ENCODE results near the gene PTGER2.

PTGER2 gene

DNA sequence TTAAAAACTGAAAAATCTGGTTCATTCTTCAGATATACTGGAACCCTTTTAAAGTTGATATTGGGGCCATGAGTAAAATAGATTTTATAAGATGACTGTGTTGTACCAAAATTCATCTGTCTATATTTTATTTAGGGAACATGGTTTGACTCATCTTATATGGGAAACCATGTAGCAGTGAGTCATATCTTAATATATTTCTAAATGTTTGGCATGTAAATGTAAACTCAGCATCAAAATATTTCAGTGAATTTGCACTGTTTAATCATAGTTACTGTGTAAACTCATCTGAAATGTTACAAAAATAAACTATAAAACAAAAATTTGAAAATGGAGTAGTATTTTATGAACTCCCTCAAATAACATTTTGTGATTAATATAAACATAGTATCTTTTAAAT lies 14.2 kb downstream of the PTGER2 start:
- no peaks in the 10 kb centered on the region for H3K27me3 ChIP-seq
- H3K9me3 ChIP-seq, result no peaks in the 10 kb centered on the region
- H3K4me1 ChIP-seq, result peaks cover 9% of the 10 kb centered on the region
- TF ChIP-seq, protein P1, sequence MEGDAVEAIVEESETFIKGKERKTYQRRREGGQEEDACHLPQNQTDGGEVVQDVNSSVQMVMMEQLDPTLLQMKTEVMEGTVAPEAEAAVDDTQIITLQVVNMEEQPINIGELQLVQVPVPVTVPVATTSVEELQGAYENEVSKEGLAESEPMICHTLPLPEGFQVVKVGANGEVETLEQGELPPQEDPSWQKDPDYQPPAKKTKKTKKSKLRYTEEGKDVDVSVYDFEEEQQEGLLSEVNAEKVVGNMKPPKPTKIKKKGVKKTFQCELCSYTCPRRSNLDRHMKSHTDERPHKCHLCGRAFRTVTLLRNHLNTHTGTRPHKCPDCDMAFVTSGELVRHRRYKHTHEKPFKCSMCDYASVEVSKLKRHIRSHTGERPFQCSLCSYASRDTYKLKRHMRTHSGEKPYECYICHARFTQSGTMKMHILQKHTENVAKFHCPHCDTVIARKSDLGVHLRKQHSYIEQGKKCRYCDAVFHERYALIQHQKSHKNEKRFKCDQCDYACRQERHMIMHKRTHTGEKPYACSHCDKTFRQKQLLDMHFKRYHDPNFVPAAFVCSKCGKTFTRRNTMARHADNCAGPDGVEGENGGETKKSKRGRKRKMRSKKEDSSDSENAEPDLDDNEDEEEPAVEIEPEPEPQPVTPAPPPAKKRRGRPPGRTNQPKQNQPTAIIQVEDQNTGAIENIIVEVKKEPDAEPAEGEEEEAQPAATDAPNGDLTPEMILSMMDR (IDR thresholded peaks at IDR 0.05; ENCODE audit: low read depth, low read length), result no peak
- H3K36me3 ChIP-seq, result peaks cover 57% of the 10 kb centered on the region
- no peak overlapping the region for H3K4me3 ChIP-seq (ENCODE audit: low read depth, low read length)
- DNase-seq, result no peak

DNA sequence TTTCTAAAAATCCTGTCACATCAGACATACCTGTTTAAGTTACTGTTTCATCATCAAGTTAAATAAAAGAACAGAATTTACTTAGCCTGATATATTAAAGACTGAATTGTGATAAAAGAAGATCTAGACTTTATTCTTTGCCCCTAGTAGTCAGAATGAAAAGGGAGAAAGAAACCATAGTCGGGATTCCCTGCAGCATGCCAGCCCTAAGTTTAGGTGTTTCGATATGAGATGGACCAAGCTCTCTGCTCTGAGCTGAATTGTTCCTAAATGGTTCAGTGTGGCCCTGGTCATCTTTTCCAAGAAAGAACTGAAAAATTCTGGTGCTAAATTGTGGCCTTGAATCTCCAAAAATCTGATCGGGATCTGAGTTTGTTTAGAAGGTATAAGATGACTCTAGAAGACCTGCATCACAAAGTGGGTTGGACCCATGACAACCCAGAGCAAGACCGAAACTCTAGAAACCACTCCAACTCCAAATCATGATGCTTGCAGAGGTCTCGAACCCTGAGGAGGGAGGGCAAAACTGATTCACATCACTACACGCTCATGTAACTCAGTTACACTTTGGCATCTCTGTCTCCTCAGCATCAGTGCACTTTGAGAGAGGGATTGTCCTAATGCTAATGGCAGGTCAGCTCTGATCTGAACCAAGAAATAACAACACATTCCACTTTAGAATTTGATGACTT lies 15.7 kb downstream of the PTGER2 start:
- TF ChIP-seq, protein P1 (IDR thresholded peaks at IDR 0.05; ENCODE audit: low read depth, low read length), result no peak
- no peak for DNase-seq
- H3K27me3 ChIP-seq, result no peaks in the 10 kb centered on the region
- H3K4me3 ChIP-seq (ENCODE audit: low read depth, low read length), result no peak overlapping the region
- peaks cover 21% of the 10 kb centered on the region for H3K4me1 ChIP-seq
- H3K36me3 ChIP-seq, result peaks cover 52% of the 10 kb centered on the region
- H3K9me3 ChIP-seq, result no peaks in the 10 kb centered on the region

DNA sequence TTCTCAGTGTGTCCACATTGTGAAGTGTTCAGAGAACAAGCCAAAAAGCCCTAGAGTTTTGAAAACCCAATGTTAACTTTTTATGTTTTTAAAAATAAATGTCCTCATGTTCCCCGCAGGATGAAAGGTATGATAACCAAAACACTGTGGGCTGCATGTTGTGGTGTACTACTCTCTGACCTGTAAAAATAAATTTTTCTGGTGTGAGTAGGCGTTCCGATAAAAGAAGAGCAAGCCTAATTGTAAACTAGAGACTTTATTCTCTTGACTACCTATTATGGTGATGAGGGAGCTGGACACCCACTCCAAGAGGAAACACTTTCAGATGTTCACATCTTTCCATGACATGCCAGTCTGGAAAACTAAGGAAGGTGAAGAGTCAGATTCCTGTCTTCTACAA lies 18.2 kb downstream of the PTGER2 start:
- Histone ChIP-seq H3K4me1 (peaks cover 17% of the 10 kb centered on the region), H3K9me3 (no peaks in the 10 kb centered on the region), H3K4me3 (ENCODE audit: low read depth, low read length) (no peak overlapping the region), H3K36me3 (peaks cover 34% of the 10 kb centered on the region), H3K27me3 (no peaks in the 10 kb centered on the region)
- TF ChIP-seq, protein P1 (IDR thresholded peaks at IDR 0.05; ENCODE audit: low read depth, low read length), result no peak
- no peak for DNase-seq

DNA sequence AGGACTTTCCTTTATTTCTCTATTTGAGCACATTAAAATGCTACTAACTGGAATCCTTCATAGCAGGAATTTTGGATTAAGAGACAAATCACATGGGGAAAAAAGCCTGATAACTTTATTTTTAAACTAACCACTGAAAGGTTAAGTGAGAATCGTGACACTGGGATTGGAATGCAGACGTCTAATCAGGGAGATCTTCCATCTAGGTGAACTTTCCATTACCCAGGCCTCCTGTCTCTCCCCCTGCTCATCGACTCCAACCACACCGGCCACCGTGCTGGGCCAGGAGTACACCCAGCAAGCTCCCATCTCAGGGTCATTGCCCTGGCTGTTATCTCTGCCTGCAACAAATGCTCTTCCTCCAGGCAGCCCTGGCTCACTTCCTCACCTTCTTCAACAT lies 19.0 kb downstream of the PTGER2 start:
- Histone ChIP-seq H3K4me1 (peaks cover 12% of the 10 kb centered on the region), H3K36me3 (peaks cover 26% of the 10 kb centered on the region), H3K27me3 (no peaks in the 10 kb centered on the region), H3K9me3 (no peaks in the 10 kb centered on the region), H3K4me3 (ENCODE audit: low read depth, low read length) (no peak overlapping the region)
- TF ChIP-seq, protein P1 (IDR thresholded peaks at IDR 0.05; ENCODE audit: low read depth, low read length), result no peak
- DNase-seq, result no peak

DNA sequence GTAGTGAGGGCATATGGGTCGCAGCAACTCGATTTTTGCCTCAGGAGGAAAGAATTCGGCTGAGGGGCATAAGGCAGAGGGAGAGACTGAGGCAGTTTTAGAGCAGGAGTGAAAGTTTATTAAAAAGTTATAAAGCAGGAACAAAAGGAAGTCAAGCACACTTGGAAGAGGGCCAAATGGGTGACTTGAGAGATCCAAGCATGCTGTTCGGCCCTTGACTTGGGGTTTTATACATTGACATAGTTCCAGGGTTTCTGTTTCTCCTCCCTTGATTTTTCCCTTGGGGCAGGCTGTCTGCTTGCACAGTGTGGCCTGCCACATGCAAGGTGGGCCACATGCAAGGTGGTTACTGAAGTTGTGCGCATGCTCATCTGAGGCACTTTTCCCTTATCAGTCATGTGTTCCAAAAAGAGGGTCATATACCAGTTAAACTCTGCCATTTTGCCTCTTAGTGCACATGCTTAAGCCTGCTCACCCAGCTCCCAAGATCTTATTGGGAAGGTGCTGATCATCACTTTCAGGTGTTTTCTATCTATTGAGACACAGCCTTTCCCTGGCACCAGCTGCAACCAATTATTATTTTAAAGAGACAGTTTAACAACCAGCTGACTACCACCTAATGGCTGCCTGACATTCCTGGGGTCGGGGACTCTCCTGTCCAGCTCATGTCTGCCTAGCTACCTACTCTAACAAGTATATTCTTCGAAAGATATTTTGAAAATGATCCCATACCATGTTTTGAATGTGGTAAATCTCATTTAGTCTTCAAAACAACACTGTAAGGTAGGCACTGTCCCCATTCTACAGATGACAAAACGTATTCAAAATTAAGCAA lies 19.9 kb downstream of the PTGER2 start:
- DNase-seq, result peak; percentile 32
- peaks cover 12% of the 10 kb centered on the region for H3K4me1 ChIP-seq
- no peaks in the 10 kb centered on the region for H3K27me3 ChIP-seq
- H3K4me3 ChIP-seq (ENCODE audit: low read depth, low read length), result no peak overlapping the region
- peaks cover 20% of the 10 kb centered on the region for H3K36me3 ChIP-seq
- TF ChIP-seq, protein P1 (IDR thresholded peaks at IDR 0.05; ENCODE audit: low read depth, low read length), result no peak
- no peaks in the 10 kb centered on the region for H3K9me3 ChIP-seq

DNA sequence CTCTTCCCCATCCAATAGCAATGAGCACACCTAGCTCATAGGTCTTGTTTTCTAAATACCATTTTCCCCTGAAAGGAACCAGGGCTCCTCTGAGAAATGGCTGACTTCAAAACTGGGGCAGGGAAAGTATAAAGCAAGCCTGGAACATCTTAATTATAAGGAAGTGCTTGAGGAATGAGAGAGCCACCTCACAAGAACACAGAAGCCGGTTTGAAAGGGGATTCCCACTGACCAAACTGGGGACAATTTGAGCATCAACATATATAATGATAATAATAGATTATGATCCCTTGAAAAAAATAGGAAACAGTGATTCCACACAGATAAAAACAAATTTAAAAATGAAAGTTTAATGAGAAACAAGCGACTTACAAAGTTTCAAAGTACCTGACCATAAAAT lies 22.1 kb downstream of the PTGER2 start:
- H3K9me3 ChIP-seq, result no peaks in the 10 kb centered on the region
- no peak overlapping the region for H3K4me3 ChIP-seq (ENCODE audit: low read depth, low read length)
- no peaks in the 10 kb centered on the region; the same call in 1 of the 2 replicates for H3K36me3 ChIP-seq
- no peak for DNase-seq
- H3K4me1 ChIP-seq, result peaks cover 12% of the 10 kb centered on the region
- H3K27me3 ChIP-seq, result no peaks in the 10 kb centered on the region
- TF ChIP-seq, protein P1 (IDR thresholded peaks at IDR 0.05; ENCODE audit: low read depth, low read length), result no peak
